ENCODE data around the gene FOXO1.

FOXO1 gene

GRCh38 chr13:40648040-40648439, 18.4 kb downstream of the FOXO1 start:
- Mint-ChIP-seq H3K4me1 (peaks cover 27% of the 10 kb centered on the region), H3K27ac (no peak overlapping the region)
- TF ChIP-seq, protein P1, sequence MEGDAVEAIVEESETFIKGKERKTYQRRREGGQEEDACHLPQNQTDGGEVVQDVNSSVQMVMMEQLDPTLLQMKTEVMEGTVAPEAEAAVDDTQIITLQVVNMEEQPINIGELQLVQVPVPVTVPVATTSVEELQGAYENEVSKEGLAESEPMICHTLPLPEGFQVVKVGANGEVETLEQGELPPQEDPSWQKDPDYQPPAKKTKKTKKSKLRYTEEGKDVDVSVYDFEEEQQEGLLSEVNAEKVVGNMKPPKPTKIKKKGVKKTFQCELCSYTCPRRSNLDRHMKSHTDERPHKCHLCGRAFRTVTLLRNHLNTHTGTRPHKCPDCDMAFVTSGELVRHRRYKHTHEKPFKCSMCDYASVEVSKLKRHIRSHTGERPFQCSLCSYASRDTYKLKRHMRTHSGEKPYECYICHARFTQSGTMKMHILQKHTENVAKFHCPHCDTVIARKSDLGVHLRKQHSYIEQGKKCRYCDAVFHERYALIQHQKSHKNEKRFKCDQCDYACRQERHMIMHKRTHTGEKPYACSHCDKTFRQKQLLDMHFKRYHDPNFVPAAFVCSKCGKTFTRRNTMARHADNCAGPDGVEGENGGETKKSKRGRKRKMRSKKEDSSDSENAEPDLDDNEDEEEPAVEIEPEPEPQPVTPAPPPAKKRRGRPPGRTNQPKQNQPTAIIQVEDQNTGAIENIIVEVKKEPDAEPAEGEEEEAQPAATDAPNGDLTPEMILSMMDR (IDR thresholded peaks at IDR 0.05) = no peak

GRCh38 chr13:40644838-40645604, 21.4 kb downstream of the FOXO1 start:
- TF ChIP-seq, protein P1 (IDR thresholded peaks at IDR 0.05) = no peak
- no peak for DNase-seq
- H3K9me3 Mint-ChIP-seq = no peaks in the 10 kb centered on the region

More at GRCh38 chr13:40648040-40648439, 18.4 kb downstream of the FOXO1 start:
- no peak for DNase-seq
- Mint-ChIP-seq H3K36me3 (ENCODE audit: low read depth) (no peaks in the 10 kb centered on the region), H3K9me3 (no peaks in the 10 kb centered on the region), H3K4me3 (no peak overlapping the region), H3K27me3 (ENCODE audit: low read depth, poor library complexity) (peaks cover 3% of the 10 kb centered on the region)

DNA sequence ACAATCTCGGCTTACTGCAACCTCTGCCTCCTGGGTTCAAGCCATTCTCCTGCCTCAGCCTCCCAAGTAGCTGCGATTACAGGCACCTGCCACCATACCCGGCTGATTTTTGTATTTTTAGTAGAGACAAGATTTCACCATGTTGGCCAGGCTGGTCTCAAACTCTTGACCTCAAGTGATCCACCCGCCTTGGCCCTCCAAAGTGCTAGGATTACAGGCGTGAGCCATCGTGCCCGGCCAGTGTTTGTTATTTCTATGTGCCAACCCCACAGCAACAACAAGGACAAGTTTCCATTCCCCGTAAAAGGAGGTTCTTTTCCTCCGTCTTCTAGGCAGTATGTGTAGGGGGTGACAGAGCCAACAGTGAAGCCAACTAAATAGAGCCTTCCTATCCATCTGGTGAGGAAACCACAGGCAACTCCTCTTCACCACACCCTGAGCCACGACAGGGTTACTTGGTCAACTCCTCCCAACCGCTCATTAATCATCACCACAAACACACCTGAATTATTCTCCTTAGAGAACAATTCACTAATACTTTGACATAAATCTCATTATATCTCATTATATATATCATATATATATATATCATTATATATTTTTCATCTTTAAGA, 25.5 kb downstream of the FOXO1 start:
- H3K9me3 Mint-ChIP-seq = no peaks in the 10 kb centered on the region
- no peaks in the 10 kb centered on the region for H3K27me3 Mint-ChIP-seq (ENCODE audit: low read depth, poor library complexity)
- H3K27ac Mint-ChIP-seq = peak overlapping the region; percentile 64
- peaks cover 33% of the 10 kb centered on the region for H3K4me1 Mint-ChIP-seq
- H3K36me3 Mint-ChIP-seq (ENCODE audit: low read depth) = no peaks in the 10 kb centered on the region
- no peak for DNase-seq
- H3K4me3 Mint-ChIP-seq = no peak overlapping the region
- TF ChIP-seq, protein P1 (IDR thresholded peaks at IDR 0.05) = no peak

More at GRCh38 chr13:40644838-40645604, 21.4 kb downstream of the FOXO1 start:
- Mint-ChIP-seq H3K27me3 (ENCODE audit: low read depth, poor library complexity) (no peaks in the 10 kb centered on the region), H3K4me1 (peaks cover 28% of the 10 kb centered on the region), H3K27ac (no peak overlapping the region), H3K36me3 (ENCODE audit: low read depth) (no peaks in the 10 kb centered on the region), H3K4me3 (no peak overlapping the region)

DNA sequence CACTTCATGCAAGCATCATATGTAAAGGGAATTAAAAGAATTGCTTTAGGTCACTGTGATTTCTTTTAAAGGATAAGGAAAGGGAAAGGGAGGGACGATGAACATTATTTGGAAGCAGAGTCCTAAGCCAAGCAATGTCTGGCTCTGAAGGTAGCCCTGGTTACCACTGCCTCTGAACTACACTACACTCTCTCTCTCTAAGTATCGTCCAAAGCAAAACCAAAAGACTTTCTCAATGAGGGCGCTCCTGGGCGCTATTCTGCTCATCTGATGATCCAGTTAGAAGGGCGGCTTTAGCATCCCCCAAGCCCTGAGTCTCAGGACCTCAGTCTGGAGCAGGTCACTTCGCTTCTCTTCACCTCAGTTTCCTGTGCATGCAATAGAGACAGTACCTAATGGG, 26.2 kb downstream of the FOXO1 start:
- no peak for DNase-seq
- H3K27me3 Mint-ChIP-seq (ENCODE audit: low read depth, poor library complexity) = no peaks in the 10 kb centered on the region
- peaks cover 33% of the 10 kb centered on the region for H3K4me1 Mint-ChIP-seq
- peak overlapping the region; percentile 43 for H3K27ac Mint-ChIP-seq
- no peaks in the 10 kb centered on the region for H3K9me3 Mint-ChIP-seq
- no peaks in the 10 kb centered on the region for H3K36me3 Mint-ChIP-seq (ENCODE audit: low read depth)
- H3K4me3 Mint-ChIP-seq = no peak overlapping the region
- TF ChIP-seq, protein P1 (IDR thresholded peaks at IDR 0.05) = no peak

- H3K36me3 Mint-ChIP-seq (ENCODE audit: low read depth) = no peaks in the 10 kb centered on the region
- peaks cover 37% of the 10 kb centered on the region for H3K4me1 Mint-ChIP-seq
- no peak for DNase-seq
- H3K9me3 Mint-ChIP-seq = no peaks in the 10 kb centered on the region
- peak overlapping the region; percentile 70 for H3K27ac Mint-ChIP-seq
- H3K27me3 Mint-ChIP-seq (ENCODE audit: low read depth, poor library complexity) = no peaks in the 10 kb centered on the region
- TF ChIP-seq, protein P1 (IDR thresholded peaks at IDR 0.05) = no peak
- no peak overlapping the region for H3K4me3 Mint-ChIP-seq
Observed at GRCh38 chr13:40639221-40639681, 27.2 kb downstream of the FOXO1 start.

All from nephron progenitor cell (in vitro differentiated cells).